Tibial nerve (tissue), 4 donors: Measurements from ENCODE around the gene DKK2. TPM values are rescaled to one million over a fixed set of nuclear protein-coding genes. Genes with fewer than 3 reads are reported as not detected.

Experiments
- DNase-seq, 2 donors: peaks; one replicate each; pipeline ENCODE4 v3.0.0-alpha.2; 2019; ENCODE audit warnings: low spot score in 2 of 2
- H3K27ac ChIP-seq, 4 donors: fragments of 200-600 bp; sonication (generic) in 3 of 4; one replicate each; pipeline ENCODE4 v1.5.1; 2017 to 2019; ENCODE audit warnings: mild to moderate bottlenecking in 1 of 4
- H3K27me3 ChIP-seq, 2 donors: fragments of 200-600 bp; sonication (generic) in 1 of 2; one replicate each; pipeline versions ENCODE4 v1.5.1 to v1.6.0; 2017 to 2019
- H3K36me3 ChIP-seq, 3 donors: fragments of 200-600 bp; sonication (generic); one replicate each; pipeline ENCODE4 v1.5.1; 2018 to 2019
- H3K4me1 ChIP-seq, 4 donors: fragments of 200-600 bp; sonication (generic) in 3 of 4; one replicate each; pipeline ENCODE4 v1.5.1; 2017 to 2019
- H3K4me3 ChIP-seq, 4 donors: fragments of 200-600 bp; sonication (generic) in 3 of 4; one replicate each; pipeline ENCODE4 v1.5.1; 2017 to 2019; ENCODE audit warnings: mild to moderate bottlenecking in 1 of 4, moderate library complexity in 1 of 4
- H3K9me3 ChIP-seq, 4 donors: fragments of 200-600 bp; sonication (generic) in 3 of 4; one replicate each; pipeline ENCODE4 v1.5.1; 2017 to 2019
- CTCF ChIP-seq, 5 experiments: fragments of 200-600 bp in 3 of 5; fragments of 450-650 bp in 2 of 5; sonication (generic) in 3 of 5; IDR thresholded peaks; one replicate each; pipeline ENCODE4 v1.5.1; 2016 to 2019; ENCODE audit warnings: antibody characterized with exemption in 5 of 5, mild to moderate bottlenecking in 3 of 5, moderate library complexity in 2 of 5
- EP300 ChIP-seq, 2 donors: sonication (generic); formaldehyde crosslinking; IDR thresholded peaks; one replicate each; pipeline ENCODE4 v1.6.1; 2017; ENCODE audit warnings: antibody characterized with exemption in 2 of 2, mild to moderate bottlenecking in 1 of 2
- POLR2A ChIP-seq, 2 donors: fragments of 450-650 bp; IDR thresholded peaks; one replicate each; pipeline ENCODE4 v1.6.1; 2017; ENCODE audit warnings: antibody characterized with exemption in 2 of 2, mild to moderate bottlenecking in 2 of 2, moderate library complexity in 2 of 2
- WGBS, 2 donors: methylation state at CpG; one replicate each; pipeline ENCODE4 v1.1.5; 2018; 5-methylcytosine and 5-hydroxymethylcytosine counted together
- total RNA-seq, 4 donors: library from RNA; depleted of rRNA; stranded (reverse); fragments of >200 nt; gene quantifications; one replicate each; pipeline ENCODE4 v1.1.0, GENCODE V29; 2016

The DKK2 gene
- total RNA-seq, 4 donors from 2014 or later: 5.4 to 18.4 (median 15.3) TPM

GRCh38 chr4:107034996-107035818, 906 bp downstream of the DKK2 start:
- DNase-seq: peak in 1 of 2 donors; percentile 13
- Histone ChIP-seq H3K27me3 (peaks cover 0 to 64% of the 10 kb centered on the region in 2 donors), H3K4me3 (peak overlapping the region; percentile 29 to 59 (median 38)), H3K36me3 (no peaks in the 10 kb centered on the region), H3K9me3 (no peaks in the 10 kb centered on the region), H3K4me1 (peaks cover 0 to 43% (median 12%) of the 10 kb centered on the region in 4 donors), H3K27ac (peak overlapping the region in 2 of 4 donors; percentile 20 to 66)
- TF ChIP-seq EP300 (IDR thresholded peaks at IDR 0.05): no peak
- no peak for TF ChIP-seq POLR2A (IDR thresholded peaks at IDR 0.05)
- TF ChIP-seq CTCF (IDR thresholded peaks at IDR 0.05): no peak
- WGBS, 2 donors: 2 to 3% methylated on average over 27 to 39 of the region's 39 CpGs

GRCh38 chr4:107034091-107034995, 1.8 kb downstream of the DKK2 start:
- DNase-seq: peak; percentile 32 to 52
- no peaks in the 10 kb centered on the region for H3K9me3 ChIP-seq
- H3K27me3 ChIP-seq: peaks cover 0 to 58% of the 10 kb centered on the region in 2 donors
- no peaks in the 10 kb centered on the region for H3K36me3 ChIP-seq
- H3K4me1 ChIP-seq: peaks cover 0 to 43% (median 12%) of the 10 kb centered on the region in 4 donors
- H3K4me3 ChIP-seq: peak overlapping the region; percentile 26 to 59 (median 38)
- TF ChIP-seq EP300 (IDR thresholded peaks at IDR 0.05): no peak
- TF ChIP-seq POLR2A (IDR thresholded peaks at IDR 0.05): no peak
- TF ChIP-seq CTCF (IDR thresholded peaks at IDR 0.05): peak in 2 of 5 experiments; percentile 14 to 29
- WGBS, 2 donors: 1 to 2% methylated on average over 28 to 37 of the region's 39 CpGs
- H3K27ac ChIP-seq: peak overlapping the region in 1 of 4 donors; percentile 73

- H3K27me3 ChIP-seq: no peaks in the 10 kb centered on the region
- no peak for DNase-seq
- no peaks in the 10 kb centered on the region for H3K36me3 ChIP-seq
- TF ChIP-seq CTCF (IDR thresholded peaks at IDR 0.05) (no peak), EP300 (IDR thresholded peaks at IDR 0.05) (no peak), POLR2A (IDR thresholded peaks at IDR 0.05) (no peak)
- WGBS, 2 donors: 73 to 74% methylated on average over 1 of the region's 1 CpG
- no peaks in the 10 kb centered on the region for H3K4me1 ChIP-seq
- H3K4me3 ChIP-seq: peak overlapping the region in 1 of 4 donors; percentile 2
- no peak overlapping the region for H3K27ac ChIP-seq
- H3K9me3 ChIP-seq: no peaks in the 10 kb centered on the region
Observed at GRCh38 chr4:107027379-107027778, 8.7 kb downstream of the DKK2 start.

GRCh38 chr4:107018344-107018735, 17.8 kb downstream of the DKK2 start:
- no peaks in the 10 kb centered on the region for H3K9me3 ChIP-seq
- no peak overlapping the region for H3K4me3 ChIP-seq
- H3K27me3 ChIP-seq: no peaks in the 10 kb centered on the region
- no peaks in the 10 kb centered on the region for H3K36me3 ChIP-seq
- H3K27ac ChIP-seq: peak overlapping the region in 1 of 4 donors; percentile 34
- DNase-seq: no peak
- TF ChIP-seq EP300 (IDR thresholded peaks at IDR 0.05) (no peak), CTCF (IDR thresholded peaks at IDR 0.05) (no peak), POLR2A (IDR thresholded peaks at IDR 0.05) (no peak)
- 65 to 67% methylated on average over 3 of the region's 3 CpGs for WGBS, 2 donors
- H3K4me1 ChIP-seq: no peaks in the 10 kb centered on the region
